GM12874 (cell line): ENCODE results near the gene VEGFA.

ENCODE experiments used
- CTCF ChIP-seq: IDR thresholded peaks from 2 replicates; pipeline ENCODE4 v1.5.1; 2011; ENCODE audit warnings: low read depth, mild to moderate bottlenecking, control low read depth, low read length, moderate library complexity; ENCODE audit not compliant: insufficient read depth

The VEGFA gene

GRCh38 chr6:43725643-43726580 lies 44.1 kb upstream of the VEGFA start:
- TF ChIP-seq CTCF: no peak

- TF ChIP-seq CTCF: no peak
Observed at GRCh38 chr6:43727634-43728033, 42.4 kb upstream of the VEGFA start.

- no peak for TF ChIP-seq CTCF
Observed at GRCh38 chr6:43728586-43728985, 41.4 kb upstream of the VEGFA start.

GRCh38 chr6:43729537-43729936 lies 40.5 kb upstream of the VEGFA start:
- no peak for TF ChIP-seq CTCF

GRCh38 chr6:43730634-43731033 lies 39.4 kb upstream of the VEGFA start:
- TF ChIP-seq CTCF: no peak

- no peak for TF ChIP-seq CTCF
Observed at GRCh38 chr6:43733471-43734293, 36.3 kb upstream of the VEGFA start.

- TF ChIP-seq CTCF: no peak
Observed at GRCh38 chr6:43734294-43734665, 35.7 kb upstream of the VEGFA start.
